LHCN-M2 (cell line): Measurements from ENCODE around the gene AP3S1. TPM values are rescaled to one million over a fixed set of nuclear protein-coding genes. Genes with fewer than 3 reads are reported as not detected.
A peak's percentile ranks its signal among the peaks of the same experiment; 100 is the strongest.
"Not testable (repeated sequence)": the region's sequence is repeated elsewhere in the genome, so short reads cannot be mapped to it uniquely, and the experiment has no call there.

Experiments
- DNase-seq: peaks from one replicate; pipeline ENCODE4 v3.0.0-alpha.2; 2012; ENCODE audit warnings: low read depth
- total RNA-seq: library from RNA; depleted of rRNA; stranded (reverse); fragments of >200 nt; gene quantifications from 2 replicates; pipeline ENCODE4 v1.2.3, GENCODE V29; 2014

AP3S1 gene
- total RNA-seq, 1 experiment from 2014 or later: 369 TPM

DNA sequence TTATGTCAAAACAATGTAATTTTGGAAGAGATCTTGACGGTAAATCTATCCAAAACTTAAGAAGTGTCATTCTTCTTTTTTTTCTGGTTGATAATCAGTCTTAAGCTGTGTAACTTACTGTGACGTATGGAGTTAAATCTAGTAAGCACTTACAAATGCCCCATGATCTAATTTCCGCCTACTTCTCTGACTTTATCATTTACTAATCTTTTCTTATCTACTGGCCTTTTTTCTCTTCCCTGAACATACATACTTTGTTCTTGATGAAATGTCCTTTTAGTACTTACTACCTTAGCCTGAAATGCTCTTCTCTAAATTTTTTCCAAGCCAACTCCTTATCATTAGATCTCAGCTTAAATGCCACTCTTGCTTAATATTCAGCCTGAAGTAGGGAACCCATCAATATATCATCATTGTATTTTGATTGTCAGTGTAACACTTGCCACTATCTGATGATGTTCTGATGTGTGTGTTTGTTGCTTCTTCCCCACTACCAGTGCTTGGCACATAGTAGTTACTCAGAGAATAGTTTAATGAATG, 27.6 kb downstream of the AP3S1 start:
- no peak for DNase-seq

DNA sequence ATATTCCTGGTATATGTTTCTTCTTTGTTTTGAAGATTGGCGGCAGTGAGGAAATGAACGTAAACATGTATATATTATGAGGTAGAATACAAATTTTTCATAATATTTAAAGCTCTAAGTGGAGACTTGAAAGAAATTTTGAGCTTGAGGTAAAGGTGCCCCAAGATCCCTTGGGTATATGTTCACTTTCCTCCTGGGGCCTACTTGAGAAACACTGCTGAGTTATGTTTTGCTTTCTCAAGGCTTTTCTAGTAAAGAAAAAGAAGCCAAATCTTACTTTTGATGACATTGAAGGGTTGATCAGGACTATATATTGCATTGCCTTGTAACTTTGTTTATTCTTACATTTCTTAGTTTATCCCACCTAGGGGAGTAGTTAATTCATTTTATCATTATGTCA, 30.7 kb downstream of the AP3S1 start:
- no peak for DNase-seq

DNA sequence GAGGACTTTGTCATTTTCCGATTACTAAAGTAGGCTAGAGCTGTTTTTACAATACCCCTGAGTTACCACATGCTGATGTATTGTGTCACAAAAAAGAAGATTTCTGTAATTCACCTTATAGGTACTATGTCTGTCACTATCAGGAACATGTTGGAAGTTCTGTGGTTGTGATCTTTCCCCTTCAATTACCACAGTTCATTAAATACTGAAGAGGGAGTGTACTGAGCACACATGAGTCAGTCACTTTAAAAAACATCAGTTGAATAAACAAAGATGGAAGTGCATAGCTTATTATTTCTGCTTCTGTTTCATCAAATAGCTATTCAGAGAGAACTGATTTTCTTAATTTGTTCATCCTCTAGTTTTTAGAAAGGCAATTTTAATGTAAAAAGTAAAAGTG, 31.7 kb downstream of the AP3S1 start:
- peak; percentile 61 for DNase-seq

DNA sequence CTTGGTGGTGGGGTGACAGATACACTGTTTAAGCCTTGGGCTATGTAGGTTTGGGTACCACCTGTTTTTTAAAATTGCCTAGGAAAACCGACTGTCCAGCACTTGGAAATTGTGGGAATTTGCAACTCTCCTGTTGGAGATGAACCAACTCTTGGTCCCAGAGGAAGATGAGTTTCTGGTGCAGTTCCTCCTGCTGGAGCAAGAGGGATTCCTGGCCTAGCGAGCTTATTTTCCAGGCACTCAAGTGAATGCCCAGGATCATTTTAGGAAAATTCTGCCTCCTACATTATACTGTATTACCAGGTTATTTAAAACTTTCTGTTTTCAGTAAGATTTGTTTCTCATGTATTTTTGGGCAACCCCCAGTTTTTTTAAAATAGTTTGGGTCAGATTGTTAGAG, 33.7 kb downstream of the AP3S1 start:
- peak; percentile 29 for DNase-seq

DNA sequence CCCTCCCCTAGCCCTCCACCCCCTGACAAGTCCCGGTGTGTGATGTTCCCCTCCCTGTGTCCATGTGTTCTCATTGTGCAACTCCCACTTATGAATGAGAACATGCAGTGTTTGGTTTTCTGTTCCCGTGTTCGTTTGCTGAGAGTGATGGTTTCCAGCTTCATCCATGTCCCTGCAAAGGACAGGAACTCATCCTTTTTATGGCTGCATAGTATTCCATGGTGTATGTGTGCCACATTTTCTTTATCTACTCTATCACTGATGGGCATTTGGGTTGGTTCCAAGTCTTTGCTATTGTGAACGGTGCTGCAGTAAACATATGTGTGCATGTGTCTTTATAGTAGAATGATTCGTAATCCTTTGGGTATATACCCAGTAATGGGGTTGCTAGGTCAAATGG, 35.6 kb downstream of the AP3S1 start:
- not testable (repeated sequence) for DNase-seq

DNA sequence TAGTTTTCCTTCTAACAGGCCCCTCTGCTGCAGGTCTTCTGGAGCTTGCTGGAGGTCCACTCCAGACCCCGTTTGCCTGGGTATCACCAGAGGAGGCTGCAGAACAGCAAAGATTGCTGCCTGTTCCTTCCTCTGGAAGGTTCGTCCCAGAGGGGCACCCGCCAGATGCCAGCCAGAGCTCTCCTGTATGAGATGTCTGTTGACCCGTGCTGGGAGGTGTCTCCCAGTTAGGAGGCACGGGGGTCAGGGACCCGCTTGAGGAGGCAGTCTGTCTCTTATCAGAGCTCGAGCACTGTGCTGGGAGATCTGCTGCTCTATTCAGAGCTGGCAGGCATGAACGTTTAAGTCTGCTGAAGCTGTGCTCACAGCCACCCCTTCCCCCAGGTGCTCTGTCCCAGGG, 40.7 kb downstream of the AP3S1 start:
- not testable (repeated sequence) for DNase-seq

DNA sequence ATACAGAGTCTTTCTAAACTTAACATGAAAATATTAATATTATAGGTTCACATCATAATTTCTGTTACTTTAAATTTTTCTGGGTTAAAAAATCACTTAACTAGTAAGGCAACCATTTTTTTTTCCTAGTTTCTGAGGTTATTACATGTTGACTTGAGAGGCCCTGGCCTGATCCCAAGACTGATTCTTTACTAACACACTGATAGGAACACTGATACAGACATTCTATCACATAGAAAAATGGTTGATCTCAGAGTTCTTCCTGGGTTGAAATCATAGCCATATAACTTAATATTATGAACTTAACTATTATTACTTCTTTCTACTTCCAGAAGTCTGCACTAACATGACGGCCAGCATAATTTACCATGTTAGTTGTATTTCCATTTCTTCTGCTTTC, 43.0 kb downstream of the AP3S1 start:
- DNase-seq: no peak

DNA sequence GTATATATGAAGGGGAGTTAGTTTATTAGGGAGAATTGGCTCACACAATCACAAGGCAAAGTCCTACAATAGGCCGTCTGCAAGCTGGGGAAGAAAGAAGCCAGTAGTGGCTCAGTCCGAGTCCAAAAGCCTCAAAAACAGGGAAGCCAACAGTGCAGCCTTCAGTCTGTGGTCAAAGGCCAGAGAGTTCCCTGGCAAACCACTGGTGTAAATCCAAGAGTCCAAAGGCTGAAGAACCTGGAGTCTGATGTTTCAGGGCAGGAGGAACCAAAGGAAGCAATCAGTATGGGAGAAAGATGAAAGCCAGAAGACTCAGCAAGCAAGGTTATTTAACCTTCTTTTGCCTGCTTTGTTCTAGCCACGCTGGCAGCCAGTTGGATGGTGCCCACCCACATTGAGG, 43.5 kb downstream of the AP3S1 start:
- DNase-seq: not testable (repeated sequence)

DNA sequence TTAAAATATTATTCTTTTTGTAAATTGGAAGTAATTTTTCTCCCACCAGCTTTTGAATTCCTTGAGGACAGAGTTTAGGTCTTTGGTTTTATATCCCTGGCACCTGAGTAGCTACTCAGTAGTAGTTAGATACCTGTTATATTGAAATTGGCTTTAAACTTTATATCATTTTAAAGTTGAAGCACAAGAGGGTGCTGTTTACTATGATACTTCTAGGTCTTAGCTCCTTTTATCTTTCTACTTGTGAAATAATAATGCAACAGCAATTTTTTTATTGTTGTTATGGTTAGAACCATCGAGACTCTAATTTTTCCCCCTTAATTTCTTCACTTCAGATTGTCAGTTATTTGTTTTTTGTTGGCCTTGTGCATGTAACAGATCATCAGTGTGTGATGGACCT, 46.3 kb downstream of the AP3S1 start:
- DNase-seq: peak; percentile 29

DNA sequence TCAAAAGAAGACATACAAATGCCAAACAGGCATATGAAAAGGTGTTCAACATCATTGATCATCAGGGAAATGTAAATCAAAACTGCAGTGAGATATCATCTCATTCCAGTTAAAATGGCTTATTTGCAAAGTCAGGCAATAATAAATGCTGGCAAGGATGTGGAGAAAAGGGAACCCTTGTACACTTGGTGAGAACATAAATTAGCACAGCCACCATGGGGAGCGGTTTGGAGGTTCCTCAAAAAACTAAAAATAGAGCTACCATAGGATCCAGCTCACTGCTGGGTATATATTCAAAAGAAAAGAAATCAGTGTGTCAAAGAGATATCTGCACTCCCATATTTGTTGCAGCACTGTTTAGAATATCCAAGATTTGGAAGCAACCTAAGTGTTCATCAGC, 50.3 kb downstream of the AP3S1 start:
- no peak for DNase-seq

DNA sequence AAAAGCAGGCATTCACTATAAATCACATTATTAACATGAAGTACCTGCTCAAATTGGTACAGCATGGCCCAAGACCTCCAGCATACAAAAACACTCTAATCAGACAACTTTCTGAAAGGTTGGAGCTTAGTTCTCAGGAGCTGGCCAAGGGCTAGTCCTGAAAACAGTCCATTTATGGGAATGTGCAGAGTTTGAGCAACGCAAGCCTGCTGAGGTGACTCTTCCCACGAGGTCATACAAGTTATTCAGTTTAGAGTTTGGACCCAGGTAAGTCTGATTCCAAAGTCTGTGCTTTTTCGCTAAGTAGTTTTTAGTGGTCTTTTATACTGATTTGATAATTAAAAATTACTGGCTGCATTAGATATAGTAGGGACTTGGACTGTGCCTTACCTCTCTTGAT, 52.6 kb downstream of the AP3S1 start:
- no peak for DNase-seq

DNA sequence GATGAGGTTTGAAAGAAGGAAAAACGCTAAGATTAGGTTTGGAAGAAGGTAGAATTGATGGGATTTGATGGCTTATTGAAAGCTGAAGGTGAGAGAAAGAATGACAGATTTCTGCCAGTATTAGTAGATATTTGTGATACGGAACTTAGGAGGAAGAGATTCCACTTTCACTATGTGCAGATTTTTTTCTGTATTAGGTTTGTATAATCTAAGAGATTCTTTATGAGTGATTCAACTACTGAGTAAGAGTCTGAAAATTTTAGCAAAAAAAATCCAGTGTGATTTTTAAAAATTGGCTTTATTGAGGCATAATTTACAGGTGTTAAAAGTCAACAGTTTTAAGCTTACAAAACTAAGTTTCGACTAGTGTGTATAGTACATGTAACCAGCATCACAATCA, 54.1 kb downstream of the AP3S1 start:
- peak; percentile 3 for DNase-seq

DNA sequence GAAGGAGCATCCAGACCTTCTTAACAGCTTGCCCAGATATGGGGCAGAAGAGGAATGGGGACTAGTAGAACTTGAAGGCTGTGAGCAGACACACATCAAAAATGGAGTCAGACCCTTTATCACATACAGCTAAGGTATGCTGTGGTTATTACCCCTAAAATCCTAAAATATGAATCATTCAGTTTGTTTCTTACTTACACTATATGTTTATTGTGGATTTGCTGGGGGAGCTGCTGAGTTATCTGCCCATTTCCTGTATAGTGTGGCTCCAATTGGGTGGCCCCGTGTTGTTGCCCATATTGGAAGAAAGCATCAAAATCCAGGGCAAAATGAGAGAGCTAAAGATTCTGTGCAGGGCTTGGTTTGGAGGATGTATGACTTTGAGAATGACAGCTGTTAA, 56.9 kb downstream of the AP3S1 start:
- DNase-seq: peak; percentile 12

DNA sequence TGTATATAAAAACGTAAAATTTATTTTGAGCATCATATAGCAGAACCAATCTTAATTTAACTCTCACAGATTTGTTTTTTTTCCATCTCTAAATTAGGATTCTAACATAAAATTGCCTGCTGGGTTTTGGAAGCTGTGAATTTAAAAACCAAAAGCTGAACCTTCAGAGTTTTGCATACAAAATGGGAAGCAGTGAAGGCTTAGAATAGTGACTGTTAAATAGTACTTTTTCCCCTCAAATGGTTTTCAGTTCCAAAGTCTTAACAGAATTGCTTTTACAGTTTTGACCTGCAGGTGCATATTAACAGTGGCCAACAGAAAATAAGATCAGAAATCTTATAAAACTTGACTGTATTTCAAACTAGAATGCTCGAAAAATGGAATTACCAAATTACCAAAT, 65.4 kb downstream of the AP3S1 start:
- no peak for DNase-seq

DNA sequence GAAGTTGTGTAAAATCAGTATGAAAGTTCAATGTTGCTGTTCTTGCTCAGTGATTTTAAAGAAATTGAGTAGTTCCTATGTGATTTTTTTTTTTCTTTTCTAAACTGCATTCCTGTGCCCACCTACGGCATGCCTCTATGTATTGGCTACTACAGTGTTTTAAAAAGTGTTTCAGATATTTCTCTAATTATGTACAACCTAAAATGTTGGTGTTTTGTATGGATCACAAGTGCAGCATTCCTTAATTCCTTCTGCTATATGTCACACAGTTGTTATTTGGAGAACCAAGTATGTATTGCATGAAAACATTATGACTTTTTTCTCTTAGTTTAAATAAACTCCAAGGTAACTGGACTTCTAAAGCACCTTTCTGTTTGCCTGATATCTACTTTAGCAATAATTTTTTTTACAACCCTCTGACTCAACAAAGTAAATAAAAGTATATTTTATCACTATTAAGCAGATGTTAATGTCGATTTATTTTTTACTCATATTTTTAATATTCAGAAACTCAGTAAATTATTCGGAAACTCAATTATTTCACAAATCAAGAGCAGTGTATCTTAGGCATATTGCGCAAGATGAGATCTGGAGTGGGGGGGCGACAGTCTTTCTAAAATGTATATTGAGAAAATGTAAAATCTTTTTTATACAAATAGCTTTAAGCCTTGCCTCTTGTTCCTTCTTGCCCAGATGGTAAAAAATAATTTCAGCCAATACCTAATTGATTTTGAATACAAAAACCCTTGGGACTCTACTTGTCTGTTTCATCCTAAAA, 72.1 kb downstream of the AP3S1 start:
- DNase-seq: not testable (repeated sequence)

DNA sequence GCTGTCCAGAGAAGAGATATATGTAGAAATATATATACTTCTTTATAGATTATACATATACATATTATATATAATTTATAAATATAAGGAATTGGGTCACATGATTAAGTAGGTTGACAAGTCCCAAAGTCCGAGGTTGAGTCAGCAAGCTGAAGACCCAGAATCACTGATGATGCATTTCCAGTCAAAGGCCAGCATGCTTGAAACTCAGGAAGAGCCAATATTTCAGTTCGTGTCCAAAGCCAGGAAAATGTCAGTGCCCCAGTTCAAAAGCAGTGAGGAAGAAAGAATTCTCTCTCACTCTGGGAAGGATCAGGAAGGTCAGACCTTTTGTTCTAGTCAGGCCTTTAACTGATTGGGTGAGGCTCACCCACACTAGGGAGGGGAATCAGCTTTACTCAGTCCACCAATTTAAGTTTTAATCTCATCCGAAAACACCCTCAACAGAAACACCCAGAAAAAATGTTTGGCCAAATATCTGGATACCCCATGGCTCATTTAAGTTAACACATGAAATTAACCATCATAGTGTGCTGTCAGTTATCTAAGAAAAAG, 78.5 kb downstream of the AP3S1 start:
- DNase-seq: no peak

DNA sequence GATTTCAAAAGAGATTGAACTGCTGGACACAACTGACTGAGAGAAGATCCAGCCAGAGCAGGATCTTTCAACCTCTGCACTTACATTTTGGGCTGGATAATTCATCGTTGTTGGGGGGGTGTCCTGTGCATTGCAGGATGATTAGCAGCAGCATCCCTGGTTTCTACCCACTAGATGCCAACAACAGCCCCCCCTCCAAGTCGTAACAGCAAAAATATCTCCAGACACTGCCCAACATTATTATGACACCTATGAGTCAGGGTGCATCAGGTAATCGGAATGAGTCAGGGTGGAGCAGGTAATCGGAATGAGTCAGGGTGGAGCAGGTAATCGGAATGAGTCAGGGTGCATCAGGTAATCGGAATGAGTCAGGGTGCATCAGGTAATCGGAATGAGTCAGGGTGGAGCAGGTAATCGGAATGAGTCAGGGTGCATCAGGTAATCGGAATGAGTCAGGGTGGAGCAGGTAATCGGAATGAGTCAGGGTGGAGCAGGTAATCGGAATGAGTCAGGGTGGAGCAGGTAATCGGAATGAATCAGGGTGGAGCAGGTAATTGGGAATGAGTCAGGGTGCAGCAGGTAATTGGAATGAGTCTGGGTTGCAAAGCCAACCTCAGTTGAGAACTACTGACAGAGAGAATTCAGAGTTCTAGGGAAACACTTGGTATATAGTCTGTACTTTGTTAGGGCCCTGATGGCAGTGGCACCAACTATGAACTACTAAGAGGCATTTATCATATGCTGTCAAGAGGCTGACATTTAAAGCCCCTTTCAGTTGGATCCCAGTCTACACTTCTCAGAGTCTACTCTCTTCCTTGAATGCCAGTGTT, 87.1 kb downstream of the AP3S1 start:
- DNase-seq: not testable (repeated sequence)

DNA sequence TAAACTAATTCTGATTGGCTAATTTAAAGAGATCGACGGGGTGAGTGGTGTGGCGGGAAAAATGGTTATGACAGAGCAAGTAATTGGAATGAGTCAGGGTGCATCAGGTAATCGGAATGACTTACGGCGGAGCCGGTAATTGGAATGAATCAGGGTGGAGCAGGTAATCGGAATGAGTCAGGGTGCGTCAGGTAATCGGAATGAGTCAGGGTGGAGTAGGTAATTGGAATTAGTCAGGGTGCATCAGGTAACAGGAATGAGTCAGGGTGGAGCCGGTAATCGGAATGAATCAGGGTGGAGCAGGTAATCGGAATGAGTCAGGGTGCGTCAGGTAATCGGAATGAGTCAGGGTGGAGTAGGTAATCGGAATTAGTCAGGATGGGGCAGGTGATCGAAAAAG, 88.4 kb downstream of the AP3S1 start:
- DNase-seq: not testable (repeated sequence)

DNA sequence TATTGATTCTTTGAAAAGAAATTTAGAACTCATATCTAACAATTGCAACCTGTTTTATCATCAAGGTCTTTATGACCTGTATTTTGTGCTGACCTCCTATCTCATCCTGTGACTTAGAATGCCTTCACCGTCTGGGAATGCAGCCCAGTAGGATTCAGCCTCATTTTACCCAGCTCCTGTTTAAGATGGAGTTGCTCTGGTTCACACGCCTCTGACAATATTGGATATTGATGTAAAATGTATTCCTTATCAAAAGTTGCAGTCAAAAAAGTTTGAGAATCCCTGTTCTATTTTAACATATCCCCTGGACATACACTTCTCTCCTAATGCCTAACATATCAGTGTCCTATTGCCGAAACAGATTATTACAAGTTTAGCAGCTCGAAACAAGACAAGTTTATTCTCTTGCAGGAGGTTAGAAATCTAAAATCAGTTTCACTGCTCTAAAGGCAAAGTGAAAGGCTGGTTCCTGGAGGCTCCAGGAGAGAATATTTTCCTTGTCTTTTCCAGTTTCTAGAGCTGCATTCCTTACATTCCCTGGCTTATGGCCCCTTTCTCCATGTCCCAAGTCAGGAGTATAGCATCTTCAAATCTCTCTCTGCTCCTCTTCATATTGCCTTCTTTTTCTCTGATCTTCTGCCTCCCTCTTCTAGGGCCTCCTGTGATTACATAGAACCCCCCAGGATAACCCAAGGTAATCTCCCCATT, 89.0 kb downstream of the AP3S1 start:
- no peak for DNase-seq

DNA sequence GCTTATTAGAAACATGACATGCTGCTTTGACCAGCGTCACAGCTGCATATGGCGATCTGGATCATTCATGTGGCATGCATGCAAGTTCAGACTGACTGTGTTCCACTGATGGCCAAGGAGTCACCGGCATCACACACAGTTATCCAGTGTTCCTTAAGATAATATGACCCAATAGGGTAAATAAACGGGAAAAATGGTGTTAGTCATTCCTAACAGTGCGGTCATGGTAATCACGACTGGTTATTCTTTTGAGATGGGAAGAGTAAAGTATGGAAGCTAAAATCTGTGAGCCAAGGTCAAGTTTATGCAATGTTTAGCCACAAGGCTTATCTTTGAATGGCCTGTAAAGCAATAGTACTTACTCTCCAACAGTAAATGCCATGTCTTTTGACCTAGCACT, 91.3 kb downstream of the AP3S1 start:
- no peak for DNase-seq

DNA sequence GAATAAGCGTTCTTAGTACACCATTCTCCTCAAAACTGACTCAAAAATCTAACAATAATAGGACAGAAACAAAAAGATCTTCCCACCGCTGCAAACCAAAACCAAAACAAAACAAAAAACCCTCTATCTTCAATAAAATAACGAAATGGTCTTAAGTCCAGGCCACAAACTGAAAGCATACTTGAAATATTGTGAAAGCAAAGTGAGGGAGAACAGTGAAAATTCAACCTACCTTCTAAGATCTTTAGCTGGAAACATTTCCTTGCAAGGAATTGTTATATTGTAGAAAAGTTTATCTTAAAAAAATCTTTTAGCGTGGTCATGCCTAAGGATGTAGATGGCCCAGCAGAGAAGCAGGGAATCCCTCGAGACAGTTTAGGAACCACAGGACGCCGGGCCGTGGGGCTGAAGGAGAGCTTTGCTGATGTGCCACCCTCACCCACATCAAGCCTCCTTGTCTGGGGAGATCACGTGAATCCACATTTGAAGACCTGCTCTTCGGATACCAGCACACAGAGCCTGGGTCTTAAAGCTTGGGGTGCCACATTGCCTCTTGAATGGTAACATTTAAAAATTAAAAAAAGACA, 92.7 kb downstream of the AP3S1 start:
- no peak for DNase-seq
